Stimulated activated CD8-positive, alpha-beta memory T cell treated with anti-CD3 and anti-CD28 coated beads, Interleukin-15, amount 100 ng/mL, for 48 hours (primary cell): ENCODE measurements around the gene KRT84.

Source experiments
- DNase-seq, 2 donors: peaks; one replicate each; pipeline ENCODE4 v3.0.0-alpha.2; 2020; ENCODE audit warnings: low read depth in 2 of 2

KRT84 gene, protein sequence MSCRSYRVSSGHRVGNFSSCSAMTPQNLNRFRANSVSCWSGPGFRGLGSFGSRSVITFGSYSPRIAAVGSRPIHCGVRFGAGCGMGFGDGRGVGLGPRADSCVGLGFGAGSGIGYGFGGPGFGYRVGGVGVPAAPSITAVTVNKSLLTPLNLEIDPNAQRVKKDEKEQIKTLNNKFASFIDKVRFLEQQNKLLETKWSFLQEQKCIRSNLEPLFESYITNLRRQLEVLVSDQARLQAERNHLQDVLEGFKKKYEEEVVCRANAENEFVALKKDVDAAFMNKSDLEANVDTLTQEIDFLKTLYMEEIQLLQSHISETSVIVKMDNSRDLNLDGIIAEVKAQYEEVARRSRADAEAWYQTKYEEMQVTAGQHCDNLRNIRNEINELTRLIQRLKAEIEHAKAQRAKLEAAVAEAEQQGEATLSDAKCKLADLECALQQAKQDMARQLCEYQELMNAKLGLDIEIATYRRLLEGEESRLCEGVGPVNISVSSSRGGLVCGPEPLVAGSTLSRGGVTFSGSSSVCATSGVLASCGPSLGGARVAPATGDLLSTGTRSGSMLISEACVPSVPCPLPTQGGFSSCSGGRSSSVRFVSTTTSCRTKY

GRCh38 chr12:52385226-52385702, at the start of gene KRT84:
TSS of gene KRT84 (minus strand) at chr12:52385652. CDS start at chr12:52385585, 67 bp downstream.
- no peak for DNase-seq

- DNase-seq, result no peak
Observed at GRCh38 chr12:52434760-52435530, 49.5 kb upstream of the KRT84 start.

GRCh38 chr12:52434081-52434733, 48.8 kb upstream of the KRT84 start, which contains the start of gene KRT75:
TSS of gene KRT75 (minus strand) at chr12:52434371. CDS start at chr12:52434304, 67 bp downstream.
- no peak for DNase-seq

DNA sequence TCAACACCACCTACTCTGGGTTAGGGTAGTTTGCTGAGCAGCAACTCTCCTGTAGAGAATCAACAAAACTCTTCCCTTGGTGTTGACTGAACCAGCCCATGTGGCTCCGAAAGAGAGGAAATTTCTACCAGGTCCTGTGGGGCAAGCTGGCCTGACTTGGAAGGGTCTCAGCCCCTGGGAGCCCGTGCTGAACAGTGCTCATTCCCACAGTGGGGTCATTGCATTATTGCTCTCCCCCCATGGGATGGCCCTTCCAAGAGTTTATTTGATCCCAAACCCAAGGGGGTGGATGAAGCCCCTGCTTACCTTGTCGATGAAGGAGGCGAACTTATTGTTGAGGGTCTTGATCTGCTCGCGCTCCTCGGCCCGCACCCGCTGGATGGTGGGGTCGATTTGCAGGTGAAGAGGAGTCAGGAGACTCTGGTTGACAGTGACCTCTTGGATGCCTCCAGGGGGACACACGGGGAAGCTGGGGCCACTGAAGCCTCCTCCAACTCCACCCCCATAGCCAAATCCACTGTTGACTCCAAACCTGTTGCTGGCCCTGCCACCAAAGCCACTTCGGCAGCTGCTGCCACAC, 48.1 kb upstream of the KRT84 start:
- DNase-seq, result no peak

DNA sequence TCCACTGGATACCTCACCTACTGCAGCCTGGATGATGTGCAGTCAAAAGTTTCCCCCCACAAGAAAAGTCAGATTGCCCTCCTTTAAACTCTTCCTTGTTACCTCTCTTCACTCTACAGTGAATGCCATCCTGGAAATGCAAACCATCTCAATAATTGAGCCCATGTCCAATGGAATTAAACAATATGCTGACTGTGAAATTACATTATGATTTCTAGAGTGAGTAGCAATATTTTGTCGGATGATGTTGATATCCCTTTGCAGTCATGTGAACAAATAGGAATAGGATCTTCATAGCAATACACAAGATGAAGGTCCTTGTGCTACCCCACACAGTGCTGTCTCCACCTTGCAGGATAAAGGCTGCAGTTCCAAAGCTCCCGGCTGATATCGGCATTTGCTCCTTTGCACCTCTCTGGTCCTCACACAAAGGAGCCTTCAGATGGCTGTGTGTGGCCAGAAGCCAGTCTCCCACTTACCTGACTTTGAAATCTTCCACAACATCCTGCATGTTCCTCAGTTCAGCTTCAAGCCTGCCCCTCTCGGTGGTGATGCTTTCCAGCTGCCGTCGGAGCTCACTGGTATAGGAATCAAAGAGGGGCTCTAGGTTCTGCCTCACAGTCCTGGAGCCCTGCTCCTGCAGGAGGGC, 47.2 kb upstream of the KRT84 start:
- DNase-seq, result no peak

GRCh38 chr12:52428121-52428520, 42.7 kb upstream of the KRT84 start:
- DNase-seq, result no peak

GRCh38 chr12:52427083-52427482, 41.6 kb upstream of the KRT84 start:
- DNase-seq, result no peak

- DNase-seq, result no peak
Observed at GRCh38 chr12:52426034-52426433, 40.6 kb upstream of the KRT84 start.

DNA sequence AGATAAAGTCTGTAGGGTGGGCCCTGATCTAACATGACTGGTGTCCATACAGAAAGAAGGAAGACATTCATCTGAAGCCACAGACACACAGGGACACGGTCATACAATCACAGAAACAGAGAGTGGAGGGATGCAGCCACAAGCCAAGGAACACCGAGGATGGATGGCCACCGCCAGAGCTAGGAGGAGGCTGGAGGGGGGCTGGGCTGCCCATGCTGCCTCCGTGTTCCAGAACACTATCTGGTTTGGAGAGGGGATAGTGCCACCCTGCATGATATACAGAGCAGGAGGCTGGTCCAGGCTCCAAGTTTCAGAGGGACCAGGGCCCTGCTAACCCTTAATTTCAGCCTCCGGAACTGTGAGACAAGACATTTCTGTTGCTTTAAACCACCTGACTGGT, 40.0 kb upstream of the KRT84 start:
- DNase-seq, result no peak

- DNase-seq, result no peak
Observed at GRCh38 chr12:52423661-52424500, 38.4 kb upstream of the KRT84 start.

- DNase-seq, result no peak
Observed at GRCh38 chr12:52423035-52423434, 37.6 kb upstream of the KRT84 start.

DNA sequence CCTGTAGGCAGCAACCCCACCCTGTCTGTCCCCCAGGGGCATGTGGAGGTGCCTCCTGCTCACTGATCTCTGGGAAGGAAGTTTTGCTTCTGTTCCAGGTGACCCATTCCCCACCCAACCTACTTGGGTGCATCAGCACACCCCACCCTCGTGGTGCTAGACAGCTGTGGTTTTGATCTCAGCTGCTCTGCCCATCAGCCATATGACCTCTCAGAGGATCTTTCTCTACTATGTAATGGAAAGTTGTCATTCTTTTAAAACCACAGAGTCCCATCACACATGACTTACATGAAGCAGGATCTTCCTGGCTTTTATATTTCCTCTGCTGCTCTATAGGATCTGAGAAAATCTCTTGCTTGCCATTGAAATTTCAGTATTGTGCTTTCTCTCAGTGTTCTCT, 34.2 kb upstream of the KRT84 start:
- DNase-seq, result no peak

GRCh38 chr12:52418576-52419110, 33.2 kb upstream of the KRT84 start:
- DNase-seq, result no peak

- DNase-seq, result no peak
Observed at GRCh38 chr12:52417740-52418139, 32.3 kb upstream of the KRT84 start.

DNA sequence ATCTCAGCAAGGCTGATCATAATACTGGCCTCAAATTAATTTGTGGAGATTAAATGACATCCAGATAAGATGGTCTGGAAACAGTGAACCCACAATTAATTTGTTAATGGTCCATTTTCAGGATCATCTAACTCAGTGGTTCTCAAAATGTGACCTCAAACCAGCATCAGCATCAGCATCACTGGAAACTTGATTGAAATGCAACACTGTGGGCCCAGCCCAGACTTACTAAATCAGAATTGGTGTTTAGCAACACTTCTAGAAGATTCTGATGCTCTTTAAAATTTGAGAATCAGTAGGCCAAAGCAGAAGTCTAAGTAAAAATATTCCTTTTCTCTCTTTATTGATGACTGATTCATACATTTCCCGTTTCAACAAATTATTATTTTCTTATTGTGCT, 31.3 kb upstream of the KRT84 start:
- DNase-seq, result no peak

DNA sequence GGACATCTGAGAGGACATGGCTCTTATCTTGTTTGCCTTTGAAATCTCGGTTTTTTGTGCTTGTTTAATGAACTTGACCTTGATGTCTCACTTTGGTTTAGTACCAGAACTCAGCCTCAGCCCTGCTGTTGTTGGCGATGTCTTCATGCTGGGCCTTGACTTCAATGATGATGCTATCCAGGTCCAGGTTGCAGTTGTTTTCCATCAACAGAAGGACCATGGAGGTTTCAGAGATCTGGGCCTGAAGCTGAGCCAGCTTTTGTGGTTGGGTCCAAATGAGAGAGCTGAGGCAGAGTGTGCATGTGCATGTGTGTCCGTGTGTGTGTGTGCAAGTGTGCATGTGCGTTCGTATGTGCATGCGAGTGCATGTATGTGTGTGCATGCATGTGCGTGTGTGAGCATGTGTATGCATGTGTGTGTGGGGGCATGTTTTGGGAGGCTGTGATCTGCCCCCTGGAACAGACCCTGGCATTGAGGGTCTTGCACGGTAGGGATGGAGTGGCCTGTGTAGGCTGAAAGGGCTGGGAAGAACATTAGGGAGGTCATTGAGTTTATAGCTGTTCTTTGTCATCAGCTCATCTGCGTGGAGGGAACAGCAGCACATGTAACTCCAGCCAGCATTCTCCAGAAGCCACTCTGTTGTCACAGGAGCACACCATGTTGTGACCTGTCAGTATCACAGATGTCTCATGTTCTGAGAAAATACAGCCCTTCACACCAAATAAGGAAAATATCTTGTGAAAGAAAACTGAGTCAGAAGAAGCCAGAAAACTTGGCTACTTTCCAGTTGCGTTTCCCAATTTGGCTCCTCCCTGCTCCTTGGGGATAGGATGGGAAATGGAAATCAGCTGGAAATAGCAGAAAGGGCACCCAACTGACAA, 30.7 kb upstream of the KRT84 start:
- DNase-seq, result no peak

GRCh38 chr12:52414936-52415335, 29.5 kb upstream of the KRT84 start:
- no peak for DNase-seq

- no peak for DNase-seq
Observed at GRCh38 chr12:52413782-52414345, 28.4 kb upstream of the KRT84 start.
